GM23248 (cell line): ENCODE measurements around the gene ATP6V0A1. TPM values are rescaled to one million over a fixed set of nuclear protein-coding genes. Genes with fewer than 3 reads are reported as not detected.

Experiments used
- DNase-seq: peaks from one replicate; pipeline ENCODE4 v3.0.0-alpha.2; 2015
- H2AFZ ChIP-seq: fragments of 200-600 bp; sonication (generic); 2 replicates; pipeline ENCODE4 v1.6.1; 2016; ENCODE audit warnings: antibody characterized with exemption
- H3F3A ChIP-seq: fragments of 200-600 bp; sonication (generic); 2 replicates; pipeline ENCODE4 v1.6.1; 2016; ENCODE audit warnings: mild to moderate bottlenecking, antibody characterized with exemption, mixed run types; ENCODE audit not compliant: insufficient read depth
- H3K27ac ChIP-seq: fragments of 200-600 bp; sonication (generic); 2 replicates; pipeline ENCODE4 v1.5.1; 2016; ENCODE audit warnings: mild to moderate bottlenecking
- H3K27me3 ChIP-seq: fragments of 200-600 bp; sonication (generic); replicated peaks from 2 replicates; pipeline ENCODE4 v1.6.1; 2016; ENCODE audit warnings: mild to moderate bottlenecking; ENCODE audit not compliant: insufficient read depth
- H3K36me3 ChIP-seq: fragments of 200-600 bp; sonication (generic); 2 replicates; pipeline ENCODE4 v1.6.1; 2016; ENCODE audit warnings: low read depth, mild to moderate bottlenecking
- H3K4me1 ChIP-seq: fragments of 200-600 bp; sonication (generic); 2 replicates; pipeline ENCODE4 v1.6.1; 2016; ENCODE audit warnings: mild to moderate bottlenecking; ENCODE audit not compliant: insufficient read depth
- H3K4me2 ChIP-seq: fragments of 200-600 bp; sonication (generic); one replicate; pipeline ENCODE4 v1.6.1; 2016; ENCODE audit warnings: mild to moderate bottlenecking; ENCODE audit not compliant: unreplicated experiment
- H3K4me3 ChIP-seq: fragments of 200-600 bp; sonication (generic); 2 replicates; pipeline ENCODE4 v1.5.1; 2016; ENCODE audit warnings: mild to moderate bottlenecking
- H3K79me2 ChIP-seq: fragments of 200-600 bp; sonication (generic); 2 replicates; pipeline ENCODE4 v1.6.1; 2016; ENCODE audit warnings: mild to moderate bottlenecking; ENCODE audit not compliant: insufficient read depth
- H3K9ac ChIP-seq: fragments of 200-600 bp; sonication (generic); 2 replicates; pipeline ENCODE4 v1.6.1; 2016; ENCODE audit warnings: mild to moderate bottlenecking
- H3K9me2 ChIP-seq: fragments of 200-600 bp; sonication (generic); 2 replicates; pipeline ENCODE4 v1.6.1; 2016; ENCODE audit warnings: mixed run types, mild to moderate bottlenecking, moderate library complexity; ENCODE audit not compliant: insufficient read depth
- H3K9me3 ChIP-seq: fragments of 200-600 bp; sonication (generic); one replicate; pipeline ENCODE4 v1.6.1; 2017; ENCODE audit warnings: low read depth
- H4K20me1 ChIP-seq: fragments of 200-600 bp; sonication (generic); 2 replicates; pipeline ENCODE4 v1.6.0; 2016; ENCODE audit not compliant: insufficient read depth
- EZH2 ChIP-seq: fragments of 200-600 bp; sonication (generic); IDR thresholded peaks from 2 replicates; pipeline ENCODE4 v1.6.1; 2018; ENCODE audit warnings: antibody characterized with exemption, mild to moderate bottlenecking; ENCODE audit not compliant: insufficient read depth, poor library complexity, severe bottlenecking
- EZH2phosphoT487 ChIP-seq: fragments of 200-600 bp; sonication (generic); IDR thresholded peaks from 2 replicates; pipeline ENCODE4 v1.6.1; 2018; ENCODE audit warnings: antibody characterized with exemption, moderate library complexity, mild to moderate bottlenecking, low read depth; ENCODE audit not compliant: insufficient read depth
- WGBS, 2 experiments: methylation state at CpG; one replicate each; pipeline ENCODE4 v1.1.6; 2015 to 2017; ENCODE audit warnings: low lambda C conversion rate in 2 of 2, low coverage in 1 of 2; ENCODE audit errors: missing lambda C conversion rate in 2 of 2; 5-methylcytosine and 5-hydroxymethylcytosine counted together
- in situ Hi-C: fragments of 300-500 bp; cut with MboI; formaldehyde crosslinking; loops from 2 replicates; pipeline ENCODE4 v1.15.0; 2020
- polyA plus RNA-seq: library from polyadenylated mRNA; unstranded; fragments of >200 nt; fragmentation: Nextera tagmentation; extraction: Ambion mirVana; gene quantifications from 2 replicates; pipeline ENCODE4 v1.2.1, GENCODE V29; 2016
- total RNA-seq: library from RNA; depleted of rRNA; stranded (reverse); fragments of >200 nt; shearing (Covaris generic); gene quantifications from 2 replicates; pipeline ENCODE4 v1.2.3, GENCODE V29; 2014

ATP6V0A1 gene
- total and polyA plus RNA-seq, 2 experiments from 2014 or later = 15.3 to 26.0 TPM

GRCh38 chr17:42456223-42457106, 2.2 kb upstream of the ATP6V0A1 start:
- in situ Hi-C loops = no loop called here
- H3F3A ChIP-seq = peaks cover 53% of the 10 kb centered on the region
- H3K4me2 ChIP-seq = peak overlapping the region; percentile 76
- no peaks in the 10 kb centered on the region for H3K9me2 ChIP-seq
- TF ChIP-seq EZH2phosphoT487 (no peak), EZH2 (no peak)
- WGBS, 2 experiments = 38 to 40% methylated on average over 5 of the region's 5 CpGs
- peaks cover 26% of the 10 kb centered on the region for H3K4me1 ChIP-seq
- peak overlapping the region; percentile 52 for H3K4me3 ChIP-seq
- peak overlapping the region; percentile 55 for H3K27ac ChIP-seq
- H3K27me3 ChIP-seq = no peaks in the 10 kb centered on the region
- H3K79me2 ChIP-seq = peaks cover 15% of the 10 kb centered on the region
- no peaks in the 10 kb centered on the region for H3K36me3 ChIP-seq
- peak overlapping the region; percentile 47 for H2AFZ ChIP-seq
- H4K20me1 ChIP-seq = no peaks in the 10 kb centered on the region
- DNase-seq = peak; percentile 80
- peak overlapping the region; percentile 44 for H3K9ac ChIP-seq
- no peaks in the 10 kb centered on the region for H3K9me3 ChIP-seq

- Histone ChIP-seq H2AFZ (peak overlapping the region; percentile 47), H3K9ac (no peak overlapping the region), H3K9me2 (no peaks in the 10 kb centered on the region), H4K20me1 (no peaks in the 10 kb centered on the region), H3F3A (peaks cover 53% of the 10 kb centered on the region), H3K4me3 (peak overlapping the region; percentile 52), H3K9me3 (no peaks in the 10 kb centered on the region), H3K27me3 (no peaks in the 10 kb centered on the region), H3K79me2 (peaks cover 22% of the 10 kb centered on the region), H3K27ac (peak overlapping the region; percentile 55), H3K4me1 (peaks cover 26% of the 10 kb centered on the region), H3K36me3 (no peaks in the 10 kb centered on the region), H3K4me2 (peak overlapping the region; percentile 76)
- peak; percentile 25 for DNase-seq
- 5 to 6% methylated on average over 6 of the region's 6 CpGs for WGBS, 2 experiments
- TF ChIP-seq EZH2 (no peak), EZH2phosphoT487 (no peak)
- in situ Hi-C loops = no loop called here
Measured at GRCh38 chr17:42457107-42457792, 1.4 kb upstream of the ATP6V0A1 start.

GRCh38 chr17:42459256-42459800, 650 bp downstream of the ATP6V0A1 start:
- peak overlapping the region; percentile 97 for H3K4me2 ChIP-seq
- H3F3A ChIP-seq = peaks cover 46% of the 10 kb centered on the region
- 3% methylated on average over 11 of the region's 11 CpGs for WGBS, 2 experiments
- no peaks in the 10 kb centered on the region for H3K9me2 ChIP-seq
- TF ChIP-seq EZH2 = no peak
- no peak for TF ChIP-seq EZH2phosphoT487
- in situ Hi-C loops = no loop called here
- peak; percentile 81 for DNase-seq
- peak overlapping the region; percentile 85 for H2AFZ ChIP-seq
- H3K9me3 ChIP-seq = no peaks in the 10 kb centered on the region
- H3K27ac ChIP-seq = peak overlapping the region; percentile 74
- peak overlapping the region; percentile 87 for H3K4me3 ChIP-seq
- H3K9ac ChIP-seq = peak overlapping the region; percentile 76
- H3K79me2 ChIP-seq = peaks cover 36% of the 10 kb centered on the region
- H3K36me3 ChIP-seq = no peaks in the 10 kb centered on the region
- H3K4me1 ChIP-seq = peaks cover 26% of the 10 kb centered on the region
- H4K20me1 ChIP-seq = no peaks in the 10 kb centered on the region
- H3K27me3 ChIP-seq = no peaks in the 10 kb centered on the region

GRCh38 chr17:42459801-42460281, 1.2 kb downstream of the ATP6V0A1 start:
- Histone ChIP-seq H3K9ac (peak overlapping the region; percentile 76), H3K27ac (peak overlapping the region; percentile 74)
- in situ Hi-C loops = no loop called here

More at GRCh38 chr17:42459801-42460281, 1.2 kb downstream of the ATP6V0A1 start:
- H3K79me2 ChIP-seq = peaks cover 40% of the 10 kb centered on the region
- no peaks in the 10 kb centered on the region for H3K27me3 ChIP-seq
- peak overlapping the region; percentile 87 for H3K4me3 ChIP-seq
- H3K9me2 ChIP-seq = no peaks in the 10 kb centered on the region
- DNase-seq = peak; percentile 76
- H3K4me2 ChIP-seq = peak overlapping the region; percentile 97
- no peaks in the 10 kb centered on the region for H3K36me3 ChIP-seq
- no peak overlapping the region for H2AFZ ChIP-seq
- no peaks in the 10 kb centered on the region for H4K20me1 ChIP-seq
- TF ChIP-seq EZH2phosphoT487 (no peak), EZH2 (no peak)
- peaks cover 46% of the 10 kb centered on the region for H3F3A ChIP-seq
- H3K4me1 ChIP-seq = peaks cover 26% of the 10 kb centered on the region
- WGBS, 2 experiments = 2 to 3% methylated on average over 6 of the region's 6 CpGs
- no peaks in the 10 kb centered on the region for H3K9me3 ChIP-seq
